Stimulated activated CD8-positive, alpha-beta memory T cell treated with anti-CD3 and anti-CD28 coated beads, Interleukin-15, amount 100 ng/mL, for 4 hours (primary cell): ENCODE results near the gene TNNI3.
"Not testable (repeated sequence)": the region's sequence is repeated elsewhere in the genome, so short reads cannot be mapped to it uniquely, and the experiment has no call there.

Experiments used
- DNase-seq, 2 donors: peaks; one replicate each; pipeline ENCODE4 v3.0.0-alpha.2; 2020; ENCODE audit warnings: low read depth in 2 of 2

The TNNI3 gene

DNA sequence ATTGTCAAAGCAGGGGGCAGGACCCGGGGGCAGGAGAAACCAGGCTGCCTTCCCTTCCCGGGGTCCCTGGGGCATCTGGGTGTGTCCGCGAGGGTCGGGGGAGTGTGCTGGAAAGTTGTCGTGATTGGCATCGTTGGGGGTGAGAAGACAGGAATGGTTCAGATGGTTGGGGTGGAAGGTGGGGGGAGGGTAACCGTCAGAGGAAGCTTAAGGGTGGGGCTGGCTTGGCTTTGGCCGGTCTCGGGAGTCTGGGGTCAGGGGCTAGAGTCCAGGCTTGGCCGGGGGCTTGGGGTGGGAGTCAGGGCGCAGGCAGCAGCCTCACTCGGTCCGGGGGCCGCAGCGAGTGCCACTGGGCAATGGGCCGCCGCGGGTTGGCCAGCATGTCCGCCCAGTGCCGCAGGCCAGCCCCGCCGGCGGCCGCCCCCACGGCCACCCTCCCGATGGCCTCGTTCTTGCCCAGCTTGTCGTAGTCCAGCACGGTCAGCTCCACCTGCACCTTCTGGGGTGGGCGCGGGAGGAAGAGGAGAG lies 15.7 kb upstream of the TNNI3 start:
- no peak for DNase-seq

DNA sequence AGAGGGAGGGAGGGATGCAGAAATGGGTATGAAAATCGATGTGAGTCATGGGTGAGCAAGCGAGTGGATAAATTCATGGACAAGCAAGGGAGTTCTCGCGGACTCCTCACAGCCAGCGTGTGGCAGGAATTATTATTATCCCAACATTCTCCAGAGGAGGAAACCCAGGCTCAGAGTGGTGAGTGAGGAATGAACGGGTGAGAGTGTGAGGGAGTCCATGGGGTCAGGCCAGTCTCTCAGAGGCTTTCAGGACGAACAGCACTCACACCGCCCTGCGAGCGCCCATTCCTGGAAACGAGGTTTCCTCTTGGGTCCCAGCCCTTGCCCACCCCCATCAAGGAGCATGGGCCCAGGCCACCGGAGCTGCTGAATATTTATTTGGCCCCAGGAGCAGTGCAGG lies 15.2 kb upstream of the TNNI3 start:
- no peak for DNase-seq

DNA sequence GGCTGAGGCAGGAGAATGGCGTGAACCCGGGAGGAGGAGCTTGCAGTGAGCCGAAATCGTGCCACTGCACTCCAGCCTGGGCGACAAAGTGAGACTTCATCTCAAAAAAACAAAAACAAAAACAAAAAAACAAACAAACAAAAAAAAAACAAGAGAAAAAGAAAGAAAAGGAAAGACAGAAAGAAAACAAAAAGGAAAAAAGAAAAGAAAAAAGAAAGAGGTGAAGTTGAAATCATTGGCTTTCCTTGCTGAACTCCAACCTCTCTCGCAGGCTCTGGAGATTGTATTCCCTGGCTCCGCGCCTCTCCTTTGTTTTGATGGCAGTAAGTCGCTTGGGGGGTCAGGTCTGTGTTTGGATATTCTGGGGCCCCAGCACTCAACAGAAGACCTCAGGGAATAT lies 14.8 kb upstream of the TNNI3 start:
- not testable (repeated sequence) for DNase-seq

DNA sequence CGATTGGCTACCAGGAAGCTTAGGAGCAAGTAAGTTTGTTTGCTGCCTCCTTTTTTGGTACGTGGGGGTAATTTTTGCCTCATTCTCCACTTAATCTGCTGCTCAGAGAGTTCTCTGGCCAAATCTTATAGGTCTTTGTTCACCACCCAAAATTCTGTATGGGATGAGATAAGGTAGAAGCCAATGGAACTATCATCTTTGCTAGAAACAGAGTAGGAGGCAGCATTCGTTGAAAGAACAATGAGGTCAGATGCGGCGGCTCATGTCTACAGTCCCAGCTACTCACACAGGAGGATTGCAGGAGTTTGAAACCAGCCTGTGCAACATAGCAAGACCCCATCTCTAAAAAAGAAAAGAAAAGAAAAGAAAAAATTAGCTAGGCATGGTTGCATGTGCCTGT lies 13.9 kb upstream of the TNNI3 start:
- DNase-seq: no peak

DNA sequence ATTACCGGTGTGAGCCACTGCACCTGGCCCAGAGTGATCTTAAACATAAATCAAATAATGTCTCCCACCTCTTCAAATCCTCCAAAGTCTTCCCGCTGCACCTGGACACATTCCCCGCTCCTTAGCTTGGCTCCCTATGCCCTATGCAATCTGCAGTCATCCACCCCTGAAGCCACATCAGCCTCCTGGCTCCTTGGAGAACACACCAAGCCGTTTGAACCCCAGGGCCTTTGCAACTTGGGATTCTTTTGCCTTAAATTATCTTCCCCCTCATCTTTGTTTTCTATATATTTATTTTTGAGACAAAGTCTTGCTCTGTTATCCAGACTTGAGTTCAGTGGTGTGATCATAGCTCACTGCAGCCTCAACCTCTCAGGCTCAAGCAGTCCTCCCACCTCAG lies 11.6 kb upstream of the TNNI3 start:
- DNase-seq: no peak

DNA sequence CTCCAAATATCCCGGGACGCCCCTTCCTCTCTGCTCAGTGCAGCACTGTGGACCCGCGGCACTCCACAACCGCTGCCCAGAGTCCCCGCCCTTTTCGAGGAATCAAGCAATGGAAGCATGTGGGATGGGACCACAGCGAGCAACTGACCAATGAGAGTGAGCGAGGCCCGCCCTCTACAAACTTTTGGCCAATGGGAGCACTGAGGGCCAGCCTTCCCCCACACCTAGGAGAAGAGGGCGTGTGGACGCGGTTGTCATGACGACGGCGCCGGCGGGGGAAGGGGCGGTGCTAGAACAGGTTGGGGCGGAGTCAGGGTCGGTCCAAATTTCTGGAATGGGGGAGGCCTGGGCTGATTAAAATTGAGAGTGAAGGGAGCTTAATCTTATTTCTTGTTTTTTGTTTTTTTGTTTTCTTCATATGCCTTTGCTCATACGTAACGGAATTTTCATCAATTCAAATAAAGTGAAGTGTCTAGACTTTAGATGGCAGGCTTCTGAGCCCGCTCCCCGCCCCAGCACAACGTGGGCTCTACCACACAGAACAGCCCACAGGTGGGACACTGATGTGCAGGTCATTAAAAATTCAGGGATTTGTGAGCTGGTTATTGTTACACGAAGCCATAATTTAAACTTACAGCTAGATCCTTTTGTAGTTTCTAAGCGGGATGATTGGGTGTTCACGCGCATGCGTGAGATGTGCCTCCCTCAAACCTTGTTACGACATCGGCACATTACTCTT lies 9.2 kb upstream of the TNNI3 start, which contains the start of gene DNAAF3:
DNAAF3 (minus strand) TSS at position 84 of the 739 bp plus-strand sequence. CDS start 200 bp downstream, outside the sequence.
- peak in 1 of 2 donors; percentile 38 for DNase-seq

DNA sequence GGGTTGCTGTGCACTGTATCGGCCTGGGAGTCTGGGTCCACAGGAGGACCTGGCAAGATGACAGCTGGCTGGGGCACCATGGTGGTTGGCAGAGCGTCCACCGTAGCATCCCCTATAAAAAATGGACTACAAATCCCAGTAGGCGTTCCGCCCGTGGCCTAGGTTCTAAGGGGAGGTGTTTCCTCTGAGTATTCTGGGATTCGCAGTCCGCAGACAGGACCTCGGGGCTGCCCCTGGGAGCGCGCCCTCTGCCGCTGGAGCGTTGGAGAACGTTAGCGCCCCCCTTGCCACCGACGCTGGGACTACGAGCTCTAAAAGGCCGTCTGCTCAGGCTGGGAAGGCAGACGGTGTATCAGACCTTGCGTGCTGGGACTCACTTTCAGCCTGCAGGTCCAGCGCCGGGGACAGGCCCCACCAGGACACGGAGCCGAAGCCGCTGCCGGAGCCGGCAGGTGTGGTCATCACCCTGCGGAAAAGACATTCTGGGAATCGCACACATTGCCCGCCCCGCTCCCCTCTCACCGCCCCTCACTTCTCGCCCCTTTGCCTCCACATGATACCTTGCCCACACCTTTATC lies 8.5 kb upstream of the TNNI3 start:
- DNase-seq: no peak

DNA sequence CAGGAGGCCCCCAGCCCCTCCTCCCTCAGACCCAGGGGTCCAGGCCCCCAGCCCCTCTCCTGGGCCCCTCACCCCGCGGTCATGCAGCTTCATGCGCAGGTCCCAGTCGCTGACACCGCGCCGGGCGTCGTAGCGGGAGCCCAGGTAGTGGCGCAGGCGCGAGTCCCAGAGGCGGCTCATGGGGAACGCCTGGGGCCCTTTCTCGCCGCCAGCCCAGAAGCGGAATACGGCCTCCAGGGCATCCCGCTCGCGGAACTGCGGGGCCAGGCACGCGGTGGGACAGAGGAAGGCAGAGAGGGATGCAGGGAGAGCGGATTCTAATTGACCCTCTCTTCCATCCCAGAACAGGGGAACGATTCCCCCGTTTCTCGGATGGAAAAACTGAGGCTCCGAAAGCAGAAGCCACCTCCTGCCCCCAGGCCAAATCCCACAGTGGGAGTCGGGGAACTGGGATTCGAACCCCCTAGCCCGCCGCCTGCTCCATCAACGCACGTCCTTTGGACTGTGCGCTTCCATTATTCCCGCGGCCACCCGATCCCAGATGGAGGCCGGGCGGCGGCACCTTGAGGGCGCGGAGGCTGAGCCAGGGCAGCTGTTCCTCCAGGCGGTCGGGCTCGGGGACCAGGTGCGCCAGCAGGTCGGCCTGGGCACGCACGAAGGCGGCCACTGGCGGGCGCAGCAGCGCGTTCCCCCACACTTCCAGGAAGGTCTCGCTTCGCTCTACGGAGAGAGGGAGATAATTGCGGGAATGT lies 4.2 kb upstream of the TNNI3 start:
- DNase-seq: no peak

DNA sequence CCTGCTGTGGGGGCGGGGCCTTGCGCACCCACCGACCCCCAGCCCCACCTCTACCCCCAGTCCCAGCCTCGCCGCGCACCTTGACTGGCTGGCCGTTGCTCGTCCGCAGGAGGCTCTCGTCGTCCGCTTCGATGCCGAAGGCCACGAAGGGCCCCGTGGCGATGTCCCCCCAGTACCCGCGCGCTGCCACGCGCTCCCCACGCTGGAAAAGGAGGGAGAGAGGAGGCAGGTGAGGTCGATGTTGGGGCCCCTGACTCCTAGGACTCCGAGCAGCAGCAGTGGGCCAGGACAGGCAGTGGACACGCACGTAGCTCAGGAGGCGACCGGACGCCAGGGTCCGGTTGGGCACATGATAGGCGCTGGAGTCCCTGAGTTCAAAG lies 3.4 kb upstream of the TNNI3 start:
- no peak for DNase-seq

DNA sequence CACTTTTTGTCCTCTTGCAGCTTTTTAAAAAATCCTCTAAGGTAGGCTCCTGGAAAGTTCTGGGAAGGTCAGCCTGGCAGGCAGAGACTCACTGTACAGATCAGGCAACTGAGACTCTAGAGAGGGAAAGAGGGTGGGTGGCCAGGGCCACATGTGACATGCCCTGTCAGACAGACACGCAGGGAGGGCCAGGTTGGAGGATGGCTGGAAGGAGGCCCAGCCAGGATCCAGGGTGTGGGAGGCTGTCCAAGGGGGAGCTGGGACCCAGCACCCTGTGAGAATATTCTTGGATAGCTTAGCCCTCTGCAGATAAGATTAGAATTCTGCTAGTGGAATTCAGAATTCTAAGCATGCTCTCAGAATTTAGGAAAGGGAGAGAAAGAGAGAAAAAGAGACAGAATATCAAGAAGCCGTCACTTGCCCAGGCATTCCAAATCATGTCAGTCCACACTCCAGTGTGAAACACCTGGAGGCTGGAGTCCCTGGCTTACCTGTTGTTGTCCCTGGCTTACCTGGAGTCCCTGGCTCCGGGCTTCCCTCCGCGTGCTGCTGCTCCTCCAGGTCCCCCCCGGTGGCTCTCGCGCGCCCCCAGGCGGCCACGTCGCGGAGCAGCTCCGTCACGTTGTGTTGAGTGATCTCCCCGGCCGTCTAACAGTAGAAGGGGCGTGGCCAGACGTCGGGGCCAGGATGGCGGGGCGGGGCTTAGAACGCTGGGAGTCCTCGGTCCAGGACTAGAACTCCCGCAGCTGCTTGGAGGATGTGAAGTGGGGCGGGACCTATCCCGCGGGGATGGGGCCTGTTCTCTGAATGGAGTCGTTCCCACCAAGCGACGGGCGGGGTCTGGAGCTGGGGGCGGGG lies 2.8 kb upstream of the TNNI3 start:
- peak; percentile 62 to 71 for DNase-seq

DNA sequence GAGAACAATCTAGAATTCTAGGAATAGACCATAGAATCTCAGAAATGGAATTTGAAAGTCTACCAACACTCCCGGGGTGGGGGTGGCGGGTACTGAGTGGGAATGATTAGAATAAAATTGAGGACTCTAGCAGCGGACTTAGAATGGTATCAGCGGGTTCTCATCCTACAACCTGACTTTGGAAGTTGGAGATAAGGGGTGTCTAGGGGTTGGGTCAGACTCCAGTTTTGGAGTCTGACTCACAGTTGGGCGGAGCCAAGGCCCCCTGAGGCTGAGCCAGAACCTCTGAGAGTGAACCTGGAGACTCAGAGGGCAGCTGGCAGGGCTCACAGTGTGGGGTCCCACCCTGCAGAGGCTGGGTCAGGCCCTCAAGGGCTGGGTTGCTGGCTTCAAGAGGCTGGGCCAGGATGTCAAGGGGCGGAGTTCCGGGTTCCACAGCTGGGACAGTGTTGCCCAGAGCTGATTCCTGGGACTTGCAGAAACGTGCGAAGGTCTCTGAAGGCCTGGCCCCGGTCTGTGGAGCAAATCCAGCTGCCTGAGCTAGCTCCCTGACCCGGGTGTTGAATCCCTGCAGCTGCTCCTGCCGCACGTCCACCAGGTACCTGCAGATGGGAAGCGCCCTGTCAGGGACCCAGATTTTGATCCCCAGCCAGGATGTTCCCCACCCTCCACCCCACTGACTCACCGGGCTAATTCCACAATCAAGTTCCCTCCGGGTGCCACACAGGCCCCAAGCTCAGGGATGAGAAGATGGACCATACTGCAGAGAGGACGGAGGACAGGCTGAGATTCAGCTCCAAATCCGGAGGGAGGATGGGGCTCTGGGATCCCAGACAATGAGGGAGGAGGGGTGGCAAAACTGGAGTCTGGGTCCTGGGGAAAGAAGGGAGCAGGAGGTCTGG lies 1.6 kb upstream of the TNNI3 start:
- DNase-seq: no peak

DNA sequence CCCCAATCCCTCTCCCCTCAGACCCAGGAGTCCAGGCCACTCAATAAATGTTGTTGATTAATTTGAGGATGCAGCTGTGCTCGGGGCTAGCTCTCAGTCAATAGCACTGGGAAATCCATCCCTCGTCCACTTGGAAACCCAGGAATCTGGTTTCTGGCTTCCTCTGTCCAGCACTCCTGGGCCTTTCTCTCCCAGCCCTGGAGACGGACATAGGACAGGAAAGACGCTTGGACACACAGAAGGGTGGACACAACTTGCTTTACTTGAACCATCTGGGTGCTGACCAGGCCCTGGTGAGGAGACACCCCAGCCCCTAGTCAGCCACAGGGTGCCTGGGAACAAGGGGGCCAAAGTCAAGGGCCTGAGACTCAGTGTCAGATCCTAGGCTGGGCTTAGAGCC lies 891 bp upstream of the TNNI3 start:
- no peak for DNase-seq

DNA sequence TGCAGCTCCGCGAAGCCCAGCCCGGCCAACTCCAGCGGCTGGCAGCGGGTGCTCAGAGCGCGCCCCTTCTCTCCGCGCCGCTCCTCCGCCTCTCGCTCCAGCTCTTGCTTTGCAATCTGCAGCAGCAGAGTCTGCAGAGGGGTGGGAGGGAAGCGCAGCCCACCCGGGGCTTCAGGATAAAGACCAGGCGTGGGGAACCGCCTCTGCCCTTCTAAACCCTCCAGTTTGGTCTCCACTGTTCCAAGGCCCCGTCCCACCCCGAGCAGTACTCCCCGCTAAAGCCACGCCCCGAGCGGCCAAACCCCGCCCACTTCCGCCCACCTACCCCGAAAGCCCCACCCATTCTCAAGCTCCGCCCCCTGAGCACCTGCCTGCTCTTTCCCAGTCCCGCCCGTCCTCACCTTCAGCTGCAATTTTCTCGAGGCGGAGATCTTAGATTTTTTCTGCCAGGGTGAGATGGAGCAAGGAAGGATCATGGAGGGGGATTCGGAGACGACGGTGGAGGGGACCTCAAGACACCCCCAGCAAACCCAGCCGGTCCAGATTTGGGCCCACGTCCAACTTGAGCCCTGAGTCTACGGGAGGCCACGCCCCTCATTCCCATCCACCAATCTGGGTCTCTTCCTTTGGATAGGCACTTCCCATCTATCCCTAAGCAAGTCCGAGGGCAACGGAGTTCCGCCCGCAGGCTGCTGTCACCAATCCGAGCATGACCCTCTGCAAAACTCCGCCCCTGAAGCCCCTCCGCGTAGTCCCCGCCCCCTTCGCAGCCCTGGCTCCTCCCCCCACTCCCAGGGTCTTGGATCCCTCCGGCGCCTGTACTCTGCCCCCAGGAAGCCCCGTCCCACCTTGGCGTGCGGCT lies 1.1 kb downstream of the TNNI3 start:
- no peak for DNase-seq

DNA sequence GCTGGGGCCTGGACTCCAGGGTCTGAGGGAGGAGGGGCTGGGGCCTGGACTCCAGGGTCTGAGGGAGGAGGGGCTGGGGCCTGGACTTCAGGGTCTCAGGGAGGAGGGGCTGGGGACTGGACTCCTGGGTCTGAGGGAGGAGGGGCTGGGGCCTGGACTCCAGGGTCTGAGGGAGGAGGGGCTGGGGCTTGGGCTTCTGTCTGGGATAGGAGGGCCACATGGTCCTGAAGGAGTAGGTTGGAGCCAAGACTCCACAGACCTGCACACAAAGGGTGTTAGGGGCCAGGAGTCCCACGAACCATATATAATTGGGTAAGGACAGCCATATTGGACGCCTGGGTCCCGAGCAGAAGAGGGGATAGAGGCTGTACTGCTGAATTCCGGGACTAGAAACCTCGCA lies 1.7 kb downstream of the TNNI3 start:
- not testable (repeated sequence) for DNase-seq

DNA sequence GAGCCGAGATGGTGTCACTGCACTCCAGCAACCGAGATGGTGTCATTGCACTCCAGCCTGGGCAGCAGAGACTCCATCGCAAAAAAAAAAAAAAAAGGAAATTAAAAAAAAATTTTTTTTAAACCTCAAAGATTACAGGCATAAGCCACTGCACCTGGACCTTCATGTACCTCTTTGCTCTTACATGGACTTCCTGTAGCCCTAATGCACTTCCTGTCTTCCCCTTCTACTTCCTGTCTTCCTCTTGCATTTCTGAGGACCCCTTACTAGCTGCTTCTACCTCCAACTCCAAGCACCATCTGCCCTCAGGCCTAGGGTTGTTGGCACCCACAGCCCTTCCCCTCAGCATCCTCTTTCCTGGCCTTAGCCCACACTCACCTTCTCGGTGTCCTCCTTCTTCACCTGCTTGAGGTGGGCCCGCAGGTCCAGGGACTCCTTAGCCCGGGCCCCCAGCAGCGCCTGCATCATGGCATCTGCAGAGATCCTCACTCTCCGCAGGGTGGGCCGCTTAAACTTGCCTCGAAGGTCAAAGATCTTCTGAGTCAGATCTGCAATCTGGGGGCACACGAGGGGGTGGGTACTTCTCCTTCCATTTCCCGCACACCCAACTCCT lies 3.8 kb downstream of the TNNI3 start:
- DNase-seq: no peak

DNA sequence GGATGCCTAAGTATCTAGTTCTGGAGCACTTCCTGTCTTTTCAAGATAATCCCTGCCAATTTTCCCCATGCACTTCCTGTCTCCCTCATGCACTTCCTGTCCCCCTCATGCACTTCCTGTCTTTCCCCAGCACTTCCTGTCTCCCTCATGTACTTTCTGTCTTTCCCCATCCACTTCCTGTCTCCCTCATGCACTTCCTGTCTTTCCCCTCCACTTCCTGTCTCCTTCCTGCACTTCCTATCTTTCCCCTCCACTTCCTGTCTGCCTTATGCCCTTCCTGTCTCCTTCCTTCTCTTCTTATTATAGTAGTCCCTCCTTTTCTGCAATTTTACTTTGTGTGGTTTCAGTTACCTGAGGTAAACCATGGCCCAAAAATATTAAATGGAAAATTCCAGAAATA lies 5.5 kb downstream of the TNNI3 start:
- no peak for DNase-seq

DNA sequence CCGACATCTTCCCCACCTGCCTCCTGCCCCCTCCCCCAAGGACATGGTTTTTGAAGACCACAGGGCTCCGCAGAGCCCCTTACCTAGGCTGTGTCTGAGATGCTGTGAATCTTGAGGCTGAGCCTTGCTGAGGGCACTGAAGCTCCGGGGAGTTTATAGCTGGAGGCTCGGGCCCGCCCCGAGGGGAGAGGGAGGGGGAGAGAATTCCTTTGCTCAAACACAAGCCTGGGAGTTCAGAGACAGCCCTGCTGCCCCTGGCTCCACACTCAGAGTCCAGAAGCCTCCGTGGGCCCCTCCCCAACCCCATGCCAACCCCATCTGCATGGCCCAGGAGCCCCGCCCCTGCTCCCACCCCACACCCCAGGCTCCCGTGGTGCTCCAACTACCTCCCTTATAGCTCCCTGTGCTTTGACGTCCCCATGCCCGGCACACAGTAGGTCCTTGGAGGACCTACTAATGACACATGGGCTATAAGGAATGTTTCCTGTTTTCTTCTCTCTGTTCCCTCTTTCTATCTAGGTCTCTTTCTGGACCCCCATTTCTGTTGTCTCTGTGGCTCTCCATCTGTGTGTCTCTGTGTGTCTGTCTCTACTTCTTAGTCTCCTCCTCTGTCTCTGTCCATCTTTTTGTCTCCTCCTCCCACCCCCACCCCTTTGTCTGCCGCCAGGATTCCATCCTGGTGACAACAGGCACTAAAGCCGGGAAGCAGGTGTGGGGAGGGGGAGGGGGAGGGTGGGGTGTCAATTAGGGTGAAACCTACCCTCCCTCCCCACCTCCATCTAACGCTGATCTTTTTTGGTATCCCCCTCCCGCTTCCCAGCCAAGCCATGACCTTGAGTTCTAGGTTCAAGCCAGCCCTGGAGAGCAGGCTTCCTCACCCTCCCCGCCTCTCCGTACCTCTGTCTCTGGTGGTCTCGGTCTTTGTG lies 8.2 kb downstream of the TNNI3 start, which contains the start of gene TNNT1:
TNNT1 (minus strand) TSS at position 129 of the 926 bp plus-strand sequence. CDS start 2,049 bp downstream, outside the sequence.
- DNase-seq: no peak
